SK-N-MC (cell line): ENCODE measurements around the gene COQ7.

Experiments
- EZH2 ChIP-seq: fragments of 200-600 bp; sonication (generic); IDR thresholded peaks from one replicate; pipeline ENCODE4 v1.6.1; 2017; ENCODE audit warnings: antibody characterized with exemption
- FOXP2 ChIP-seq: optimal IDR thresholded peaks from 2 replicates; pipeline ENCODE3; 2011; ENCODE audit warnings: mild to moderate bottlenecking, moderate library complexity; ENCODE audit not compliant: insufficient read depth; ENCODE audit errors: extremely low read length, control extremely low read depth
- POLR2AphosphoS5 ChIP-seq: IDR thresholded peaks from 2 replicates; pipeline ENCODE4 v1.6.1; 2012; ENCODE audit warnings: mild to moderate bottlenecking, low read depth, low read length, borderline replicate concordance

GRCh38 chr16:19040400-19040799 is 27.0 kb upstream of the COQ7 start:
- TF ChIP-seq EZH2 (no peak), POLR2AphosphoS5 (no peak), FOXP2 (no peak)
